Gastroesophageal sphincter (tissue), 4 donors: ENCODE measurements around the gene MATN1. TPM values are rescaled to one million over a fixed set of nuclear protein-coding genes. Genes with fewer than 3 reads are reported as not detected.

ENCODE experiments used
- ATAC-seq: fragments of 150-250 bp; one replicate; pipeline ENCODE4 v1.9.1; 2016; ENCODE audit warnings: mild to moderate bottlenecking, moderate library complexity
- H3K27ac ChIP-seq, 4 donors: fragments of 200-600 bp; sonication (generic) in 3 of 4; 1 replicate in 3 of 4; 2 replicates in 1 of 4; pipeline ENCODE4 v1.5.1; 2016 to 2019
- H3K27me3 ChIP-seq: fragments of 200-600 bp; sonication (generic); one replicate; pipeline ENCODE4 v1.5.1; 2019
- H3K36me3 ChIP-seq, 2 donors: fragments of 200-600 bp; sonication (generic); one replicate each; pipeline ENCODE4 v1.5.1; 2019; ENCODE audit warnings: control low read depth in 1 of 2
- H3K4me1 ChIP-seq, 3 donors: fragments of 200-600 bp; sonication (generic); 1 replicate in 2 of 3; 2 replicates in 1 of 3; pipeline ENCODE4 v1.5.1; 2016 to 2019; ENCODE audit warnings: control low read depth in 2 of 3
- H3K4me3 ChIP-seq, 2 donors: fragments of 200-600 bp; sonication (generic); one replicate each; pipeline ENCODE4 v1.5.1; 2019; ENCODE audit warnings: mild to moderate bottlenecking in 1 of 2, moderate library complexity in 1 of 2
- H3K9me3 ChIP-seq, 3 donors: fragments of 200-600 bp; sonication (generic); one replicate each; pipeline ENCODE4 v1.5.1; 2017 to 2019; ENCODE audit warnings: control low read depth in 2 of 3
- EP300 ChIP-seq: sonication (generic); formaldehyde crosslinking; IDR thresholded peaks from one replicate; pipeline ENCODE4 v1.6.1; 2017; ENCODE audit warnings: antibody characterized with exemption, mild to moderate bottlenecking
- POLR2A ChIP-seq, 2 donors: fragments of 450-650 bp; IDR thresholded peaks; one replicate each; pipeline ENCODE4 v1.6.1; 2017; ENCODE audit warnings: antibody characterized with exemption in 2 of 2, mild to moderate bottlenecking in 2 of 2, moderate library complexity in 1 of 2
- POLR2AphosphoS5 ChIP-seq: sonication (generic); formaldehyde crosslinking; IDR thresholded peaks from one replicate; pipeline ENCODE4 v1.6.1; 2017; ENCODE audit warnings: antibody characterized with exemption
- whole genome bisulfite sequencing, 2 donors: methylation state at CpG; one replicate each; pipeline ENCODE4 v1.1.5; 2018; ENCODE audit warnings: low coverage in 1 of 2; 5-methylcytosine and 5-hydroxymethylcytosine counted together
- total RNA-seq, 4 donors: library from RNA; depleted of rRNA; stranded (reverse); fragments of >200 nt; gene quantifications; one replicate each; pipeline ENCODE4 v1.1.0, GENCODE V29; 2016
- TF ChIP-seq, protein P1 (sequence below), 4 experiments: fragments of 200-600 bp in 2 of 4; fragments of 450-650 bp in 2 of 4; sonication (generic) in 1 of 4; IDR thresholded peaks; one replicate each; pipeline ENCODE4 v1.5.1; 2017 to 2019; ENCODE audit warnings: antibody characterized with exemption in 4 of 4, mild to moderate bottlenecking in 2 of 4, moderate library complexity in 2 of 4

Gene MATN1
- total RNA-seq, 4 donors from 2014 or later: not detected

DNA sequence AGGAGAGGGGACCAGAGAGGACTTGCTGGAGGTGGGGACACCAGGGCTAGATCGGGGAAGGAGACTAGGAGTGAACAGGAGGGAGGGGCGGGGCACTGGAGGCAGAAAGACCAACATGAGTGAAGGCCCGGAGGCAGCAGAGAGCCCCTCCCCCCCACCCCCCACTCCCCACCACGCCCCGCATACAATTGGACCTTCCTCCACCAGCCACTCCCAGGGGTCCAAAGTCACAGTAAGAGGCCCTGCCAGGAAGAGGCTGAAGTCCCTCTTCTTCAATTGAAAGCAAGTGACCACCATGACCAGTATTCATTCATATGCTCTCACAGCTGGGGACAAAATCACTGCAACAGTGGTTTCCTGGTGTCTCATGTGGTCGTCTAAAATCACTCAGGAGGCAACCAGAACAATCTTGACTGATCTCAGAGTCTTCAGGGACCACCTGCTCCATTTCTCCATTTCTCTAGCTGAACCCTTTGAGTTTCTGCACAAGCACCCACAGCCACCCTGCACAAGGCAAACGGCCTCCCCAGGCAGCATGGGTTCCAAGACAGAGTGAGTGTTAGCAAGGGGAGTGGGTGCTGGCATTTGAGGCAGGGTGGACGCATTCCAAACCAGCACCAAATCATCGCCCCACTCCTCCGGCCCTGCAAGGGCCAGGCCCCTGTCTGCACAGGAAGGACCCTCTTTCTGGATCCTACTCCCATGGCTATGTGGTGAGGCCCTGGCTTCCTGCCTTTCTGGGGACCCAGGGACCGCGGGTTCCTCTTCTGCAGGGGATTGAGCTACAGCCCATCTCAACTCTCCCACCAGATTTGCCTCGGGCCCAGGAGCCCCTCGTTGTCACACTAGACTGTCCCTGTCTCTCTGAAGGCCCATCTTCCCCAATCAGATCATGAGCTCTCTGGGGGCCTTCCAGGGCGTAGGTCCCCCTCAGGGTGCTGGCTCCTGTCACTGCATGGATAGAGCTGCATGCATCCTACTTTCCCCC, 17.2 kb upstream of the MATN1 start:
- no peak for ATAC-seq
- TF ChIP-seq POLR2AphosphoS5 (no peak), EP300 (no peak), POLR2A (IDR thresholded peaks at IDR 0.05) (no peak)
- TF ChIP-seq, protein P1, sequence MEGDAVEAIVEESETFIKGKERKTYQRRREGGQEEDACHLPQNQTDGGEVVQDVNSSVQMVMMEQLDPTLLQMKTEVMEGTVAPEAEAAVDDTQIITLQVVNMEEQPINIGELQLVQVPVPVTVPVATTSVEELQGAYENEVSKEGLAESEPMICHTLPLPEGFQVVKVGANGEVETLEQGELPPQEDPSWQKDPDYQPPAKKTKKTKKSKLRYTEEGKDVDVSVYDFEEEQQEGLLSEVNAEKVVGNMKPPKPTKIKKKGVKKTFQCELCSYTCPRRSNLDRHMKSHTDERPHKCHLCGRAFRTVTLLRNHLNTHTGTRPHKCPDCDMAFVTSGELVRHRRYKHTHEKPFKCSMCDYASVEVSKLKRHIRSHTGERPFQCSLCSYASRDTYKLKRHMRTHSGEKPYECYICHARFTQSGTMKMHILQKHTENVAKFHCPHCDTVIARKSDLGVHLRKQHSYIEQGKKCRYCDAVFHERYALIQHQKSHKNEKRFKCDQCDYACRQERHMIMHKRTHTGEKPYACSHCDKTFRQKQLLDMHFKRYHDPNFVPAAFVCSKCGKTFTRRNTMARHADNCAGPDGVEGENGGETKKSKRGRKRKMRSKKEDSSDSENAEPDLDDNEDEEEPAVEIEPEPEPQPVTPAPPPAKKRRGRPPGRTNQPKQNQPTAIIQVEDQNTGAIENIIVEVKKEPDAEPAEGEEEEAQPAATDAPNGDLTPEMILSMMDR (IDR thresholded peaks at IDR 0.05): no peak
- 76 to 78% methylated on average over 2 to 6 of the region's 15 CpGs for WGBS, 2 donors

DNA sequence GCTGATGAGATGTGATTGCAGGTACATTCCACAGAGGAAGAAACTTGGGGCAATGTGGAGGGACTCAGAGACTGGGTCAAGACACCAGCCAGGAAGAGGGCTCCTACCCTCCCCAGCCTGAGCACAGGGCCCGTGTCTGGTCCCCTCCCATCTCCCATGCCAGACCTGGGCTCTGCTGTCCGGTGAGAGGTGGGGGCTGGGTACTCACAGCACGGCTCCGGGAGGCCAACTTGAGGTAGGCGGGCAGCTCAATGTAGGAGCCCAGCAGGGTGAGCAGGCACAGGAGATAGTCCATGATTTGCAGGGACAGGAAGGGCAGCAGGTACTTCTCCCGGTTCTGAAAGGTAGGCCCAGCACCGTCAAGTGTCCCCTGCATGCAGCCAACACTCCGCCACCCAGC, 16.2 kb upstream of the MATN1 start:
- no peaks in the 10 kb centered on the region for H3K27me3 ChIP-seq

More for the DNA sequence above, 17.2 kb upstream of the MATN1 start:
- no peaks in the 10 kb centered on the region for H3K9me3 ChIP-seq
- no peak overlapping the region for H3K4me3 ChIP-seq
- no peaks in the 10 kb centered on the region for H3K27me3 ChIP-seq
- H3K4me1 ChIP-seq: no peaks in the 10 kb centered on the region
- no peaks in the 10 kb centered on the region for H3K36me3 ChIP-seq
- H3K27ac ChIP-seq: no peak overlapping the region

GRCh38 chr1:30738715-30739559, 15.6 kb upstream of the MATN1 start:
- ATAC-seq: no peak

More for the DNA sequence above, 16.2 kb upstream of the MATN1 start:
- no peak for ATAC-seq
- Histone ChIP-seq H3K4me1 (no peaks in the 10 kb centered on the region), H3K4me3 (no peak overlapping the region), H3K9me3 (no peaks in the 10 kb centered on the region), H3K27ac (no peak overlapping the region), H3K36me3 (peaks cover 0 to 5% of the 10 kb centered on the region in 2 donors)
- WGBS, 2 donors: no CpG with 5 or more reads among the region's 8 CpGs
- TF ChIP-seq, protein P1 (IDR thresholded peaks at IDR 0.05): no peak
- no peak for TF ChIP-seq POLR2A (IDR thresholded peaks at IDR 0.05)
- no peak for TF ChIP-seq POLR2AphosphoS5
- TF ChIP-seq EP300: no peak

GRCh38 chr1:30738040-30738714, 14.8 kb upstream of the MATN1 start:
- no peak for ATAC-seq
- peaks cover 0 to 5% of the 10 kb centered on the region in 2 donors for H3K36me3 ChIP-seq
- H3K27me3 ChIP-seq: peaks cover 7% of the 10 kb centered on the region
- H3K27ac ChIP-seq: no peak overlapping the region
- TF ChIP-seq, protein P1 (IDR thresholded peaks at IDR 0.05): no peak
- TF ChIP-seq EP300 (no peak), POLR2AphosphoS5 (no peak), POLR2A (IDR thresholded peaks at IDR 0.05) (no peak)
- H3K4me3 ChIP-seq: no peak overlapping the region
- no peaks in the 10 kb centered on the region for H3K9me3 ChIP-seq
- 80 to 83% methylated on average over 4 of the region's 5 CpGs for WGBS, 2 donors
- no peaks in the 10 kb centered on the region for H3K4me1 ChIP-seq

More at GRCh38 chr1:30738715-30739559, 15.6 kb upstream of the MATN1 start:
- TF ChIP-seq POLR2AphosphoS5: no peak
- TF ChIP-seq POLR2A (IDR thresholded peaks at IDR 0.05): no peak
- no peak for TF ChIP-seq EP300
- H3K4me3 ChIP-seq: no peak overlapping the region
- H3K27me3 ChIP-seq: peaks cover 2% of the 10 kb centered on the region
- no peak overlapping the region for H3K27ac ChIP-seq
- peaks cover 0 to 5% of the 10 kb centered on the region in 2 donors for H3K36me3 ChIP-seq
- WGBS, 2 donors: 80 to 96% methylated on average over 5 to 6 of the region's 10 CpGs
- H3K4me1 ChIP-seq: no peaks in the 10 kb centered on the region
- no peaks in the 10 kb centered on the region for H3K9me3 ChIP-seq
